NB4 (cell line): ENCODE data around the gene WDFY3.

Experiments used
- DNase-seq: peaks from one replicate; pipeline ENCODE4 v3.0.0; 2010; ENCODE audit warnings: low read depth
- H3K4me3 ChIP-seq: one replicate; pipeline ENCODE4 v1.5.1; 2011; ENCODE audit warnings: mild to moderate bottlenecking, low read depth, low read length, moderate library complexity
- CTCF ChIP-seq: IDR thresholded peaks from one replicate; pipeline ENCODE4 v1.5.1; 2012; ENCODE audit warnings: low read depth, low read length
- MAX ChIP-seq: IDR thresholded peaks from 2 replicates; pipeline ENCODE4 v1.6.1; 2011; ENCODE audit warnings: low read depth, low read length
- MYC ChIP-seq: IDR thresholded peaks from 2 replicates; pipeline ENCODE4 v1.6.1; 2011; ENCODE audit warnings: low read depth, low read length
- POLR2A ChIP-seq: IDR thresholded peaks from 2 replicates; pipeline ENCODE4 v1.6.1; 2011; ENCODE audit warnings: mild to moderate bottlenecking; ENCODE audit not compliant: insufficient read length; ENCODE audit errors: extremely low read depth

WDFY3 gene

GRCh38 chr4:84924434-84924833 is 42.1 kb downstream of the WDFY3 start:
- H3K4me3 ChIP-seq: no peak overlapping the region
- no peak for TF ChIP-seq MYC
- TF ChIP-seq CTCF: no peak
- no peak for TF ChIP-seq POLR2A
- TF ChIP-seq MAX: no peak
- DNase-seq: no peak

GRCh38 chr4:84920617-84921016 is 45.9 kb downstream of the WDFY3 start:
- DNase-seq: peak; percentile 36
- H3K4me3 ChIP-seq: no peak overlapping the region
- TF ChIP-seq MAX: no peak
- no peak for TF ChIP-seq MYC
- no peak for TF ChIP-seq CTCF
- no peak for TF ChIP-seq POLR2A

- DNase-seq: no peak
- no peak overlapping the region for H3K4me3 ChIP-seq
- no peak for TF ChIP-seq CTCF
- TF ChIP-seq MYC: no peak
- TF ChIP-seq MAX: no peak
- no peak for TF ChIP-seq POLR2A
These were observed 48.5 kb downstream of the WDFY3 start for GRCh38 chr4:84917869-84918600.

GRCh38 chr4:84917086-84917821 is 49.2 kb downstream of the WDFY3 start:
- no peak overlapping the region for H3K4me3 ChIP-seq
- TF ChIP-seq POLR2A (no peak), MAX (no peak), MYC (no peak), CTCF (no peak)
- no peak for DNase-seq

GRCh38 chr4:84916227-84916626 is 50.3 kb downstream of the WDFY3 start:
- no peak overlapping the region for H3K4me3 ChIP-seq
- TF ChIP-seq CTCF (no peak), MAX (no peak), POLR2A (no peak), MYC (no peak)
- DNase-seq: no peak
